ENCODE results near the gene PTTG1IP. TPM values are rescaled to one million over a fixed set of nuclear protein-coding genes. Genes with fewer than 3 reads are reported as not detected.

The PTTG1IP gene
- total and polyA plus RNA-seq, 2 of the 4 experiments (the other 2 are of a cell fraction): 167 to 194 TPM

DNA sequence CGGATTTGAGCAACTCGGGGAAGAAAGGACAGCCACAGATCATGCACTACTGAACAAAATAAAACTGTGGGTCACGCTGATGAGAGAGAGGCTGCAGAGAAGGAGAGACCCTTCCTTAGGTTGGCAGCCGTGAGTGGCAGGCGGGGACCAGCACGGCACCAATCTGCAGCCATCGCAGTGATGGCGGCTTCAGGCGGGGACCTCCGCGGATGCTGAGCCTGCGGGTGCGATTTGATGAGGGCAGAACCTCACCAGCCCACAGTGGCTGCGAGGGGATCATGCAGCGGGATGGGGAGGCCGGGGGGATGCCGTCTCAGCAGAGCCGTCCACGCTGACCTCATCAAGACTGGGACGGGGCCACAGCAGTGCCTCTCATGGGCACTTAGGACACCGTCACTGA is 35.4 kb upstream of the PTTG1IP start:
- H3K4me2 ChIP-seq (ENCODE audit: low read depth, low read length): no peak overlapping the region; the same call in 1 of the 2 replicates
- no peak overlapping the region for H2BK120ac ChIP-seq (ENCODE audit: low read depth, low read length)
- H3K14ac ChIP-seq (replicated peaks; ENCODE audit: low read depth, low read length): no peak overlapping the region
- no peaks in the 10 kb centered on the region for H4K20me1 ChIP-seq (ENCODE audit: insufficient read depth, low read length)
- H3K36me3 ChIP-seq (ENCODE audit: control insufficient read depth, insufficient read depth, low read length): no peaks in the 10 kb centered on the region
- no peak overlapping the region for H3K27ac ChIP-seq (ENCODE audit: insufficient read depth, low read length)
- in situ Hi-C loops (cut with MboI; ENCODE audit: low sequenced_read_pairs): no loop called here
- no peaks in the 10 kb centered on the region for H3K79me1 ChIP-seq (ENCODE audit: low read depth in 1 of 2, low read length in 2 of 2)
- no peak overlapping the region for H4K8ac ChIP-seq (ENCODE audit: low read depth in 2 of 2, low read length in 2 of 2)
- no peak overlapping the region for H4K5ac ChIP-seq (ENCODE audit: low read depth, low read length)
- no peak overlapping the region for H2AK9ac ChIP-seq (replicated peaks; ENCODE audit: low read depth, low read length, poor library complexity)
- H3K9me3 ChIP-seq (ENCODE audit: control insufficient read depth, insufficient read depth, low read length): no peaks in the 10 kb centered on the region
- CTCF ChIA-PET: no interaction called here
- H3K9ac ChIP-seq (ENCODE audit: low read depth, low read length): no peak overlapping the region
- H3K56ac ChIP-seq (ENCODE audit: extremely low read depth, insufficient read depth, low read length): no peak overlapping the region
- POLR2A ChIA-PET (ENCODE audit: unreplicated experiment): no interaction called here
- H2BK15ac ChIP-seq (ENCODE audit: low read depth, low read length): no peak overlapping the region
- no peak overlapping the region for H3K18ac ChIP-seq (ENCODE audit: low read depth, low read length)
- DNase-seq: no peak
- H2BK20ac ChIP-seq (ENCODE audit: low read depth, low read length): no peak overlapping the region
- peaks cover 81% of the 10 kb centered on the region for H3K27me3 ChIP-seq (ENCODE audit: control insufficient read depth, insufficient read depth, low read length)
- no peak overlapping the region for H3K4ac ChIP-seq (ENCODE audit: low read depth, low read length)
- peaks cover 6% of the 10 kb centered on the region; the same call in 1 of the 2 replicates for H3K4me1 ChIP-seq (ENCODE audit: control insufficient read depth, insufficient read depth, low read length)
- no peak overlapping the region for H2AFZ ChIP-seq (replicated peaks; ENCODE audit: low read length, poor library complexity)
- intact Hi-C loops (cut with micrococcal nuclease): no loop called here
- H3K4me3 ChIP-seq (ENCODE audit: insufficient read depth, low read depth, low read length): no peak overlapping the region
- H4K91ac ChIP-seq (ENCODE audit: insufficient read depth, low read depth, low read length): no peak overlapping the region
- H3K9me1 ChIP-seq (ENCODE audit: insufficient read depth, low read length): peaks cover 6% of the 10 kb centered on the region; the same call in 1 of the 2 replicates
- H2BK5ac ChIP-seq (ENCODE audit: low read depth, low read length, poor library complexity, severe bottlenecking): no peak overlapping the region
- TF ChIP-seq POLR2A (IDR thresholded peaks at IDR 0.05; ENCODE audit: low read depth, low read length): no peak
- no peak for TF ChIP-seq NFE2L2 (IDR thresholded peaks at IDR 0.05; ENCODE audit: low read depth, low read length)
- TF ChIP-seq MXI1 (IDR thresholded peaks at IDR 0.05; ENCODE audit: borderline replicate concordance, low read depth, low read length): no peak
- TF ChIP-seq CHD1 (IDR thresholded peaks at IDR 0.05; ENCODE audit: low read depth, low read length): no peak
- TF ChIP-seq SMC3 (IDR thresholded peaks at IDR 0.05; ENCODE audit: low read depth, low read length): no peak
- no peak for TF ChIP-seq CEBPB (IDR thresholded peaks at IDR 0.05; ENCODE audit: low read depth, low read length)
- no peak for TF ChIP-seq RFX5 (IDR thresholded peaks at IDR 0.05; ENCODE audit: low read depth, low read length)
- TF ChIP-seq FOS (IDR thresholded peaks at IDR 0.05; ENCODE audit: low read depth, low read length): no peak
- TF ChIP-seq MAFK (IDR thresholded peaks at IDR 0.05; ENCODE audit: low read depth, low read length): no peak
- TF ChIP-seq USF2 (IDR thresholded peaks at IDR 0.05; ENCODE audit: low read depth, low read length): no peak
- TF ChIP-seq, protein P1, sequence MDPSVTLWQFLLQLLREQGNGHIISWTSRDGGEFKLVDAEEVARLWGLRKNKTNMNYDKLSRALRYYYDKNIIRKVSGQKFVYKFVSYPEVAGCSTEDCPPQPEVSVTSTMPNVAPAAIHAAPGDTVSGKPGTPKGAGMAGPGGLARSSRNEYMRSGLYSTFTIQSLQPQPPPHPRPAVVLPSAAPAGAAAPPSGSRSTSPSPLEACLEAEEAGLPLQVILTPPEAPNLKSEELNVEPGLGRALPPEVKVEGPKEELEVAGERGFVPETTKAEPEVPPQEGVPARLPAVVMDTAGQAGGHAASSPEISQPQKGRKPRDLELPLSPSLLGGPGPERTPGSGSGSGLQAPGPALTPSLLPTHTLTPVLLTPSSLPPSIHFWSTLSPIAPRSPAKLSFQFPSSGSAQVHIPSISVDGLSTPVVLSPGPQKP (IDR thresholded peaks at IDR 0.05; ENCODE audit: borderline replicate concordance, low read depth, low read length): no peak
- TF ChIP-seq BHLHE40 (IDR thresholded peaks at IDR 0.05; ENCODE audit: low read depth, low read length): no peak
- TF ChIP-seq RAD21 (IDR thresholded peaks at IDR 0.05; ENCODE audit: low read length): no peak
- no peak for TF ChIP-seq RCOR1 (IDR thresholded peaks at IDR 0.05; ENCODE audit: insufficient replicate concordance, low read length)
- no peak for TF ChIP-seq MAZ (IDR thresholded peaks at IDR 0.05; ENCODE audit: borderline replicate concordance, low read depth, low read length)
- no peak for TF ChIP-seq CTCF (conservative IDR thresholded peaks at IDR 0.05; ENCODE audit: low read depth, low read length)
- no peak overlapping the region for H3K23ac ChIP-seq (ENCODE audit: low read depth, low read length)
- no peak overlapping the region for H2AK5ac ChIP-seq (ENCODE audit: low read depth, low read length)
- BruUV-seq (replicated peaks): no TSS peak
- dilution Hi-C loops (cut with HindIII; ENCODE audit: low sequenced_read_pairs, unreplicated experiment): no loop called here
- 92% methylated on average over 12 of the region's 21 CpGs; no CpG with 5 or more reads in 1 of the 2 experiments for WGBS, 2 experiments (ENCODE audit: extremely low coverage in 2 of 2, insufficient read length in 1 of 2)
- no peak; the same call in 1 of the 2 replicates for ATAC-seq (ENCODE audit: low read depth)

Measured in IMR-90 (cell line).